GM19025 (cell line): Measurements from ENCODE around the gene DTNB.
"Not testable (repeated sequence)": the region's sequence is repeated elsewhere in the genome, so short reads cannot be mapped to it uniquely, and the experiment has no call there.

Source experiments
- ATAC-seq: cut with Tn5 transposase; IDR thresholded peaks from one replicate; pipeline ENCODE4 v1.9.1; 2021; ENCODE audit warnings: mild to moderate bottlenecking, low read depth, moderate library complexity; ENCODE audit not compliant: unreplicated experiment

The DTNB gene

DNA sequence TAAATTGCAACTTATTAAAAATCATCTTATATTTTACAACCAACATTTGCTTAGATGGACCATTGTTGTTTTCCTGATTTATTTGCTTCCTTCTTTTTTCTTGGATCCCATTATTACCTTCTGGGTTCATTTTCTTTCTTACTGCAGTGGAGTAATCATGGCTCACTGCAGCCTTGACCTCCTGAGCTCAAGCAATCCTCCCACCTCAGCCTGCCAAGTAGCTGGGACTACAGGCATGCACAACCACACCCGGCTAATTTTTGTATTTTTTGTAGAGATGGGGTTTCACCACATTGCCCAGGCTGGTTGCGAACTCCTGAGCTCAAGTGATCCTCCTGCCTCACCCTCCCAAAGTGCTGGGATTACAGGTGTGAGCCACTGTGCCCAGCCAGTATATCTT, 123.8 kb downstream of the DTNB start:
- not testable (repeated sequence) for ATAC-seq

GRCh38 chr2:25548601-25549000, 124.8 kb downstream of the DTNB start:
- no peak for ATAC-seq

DNA sequence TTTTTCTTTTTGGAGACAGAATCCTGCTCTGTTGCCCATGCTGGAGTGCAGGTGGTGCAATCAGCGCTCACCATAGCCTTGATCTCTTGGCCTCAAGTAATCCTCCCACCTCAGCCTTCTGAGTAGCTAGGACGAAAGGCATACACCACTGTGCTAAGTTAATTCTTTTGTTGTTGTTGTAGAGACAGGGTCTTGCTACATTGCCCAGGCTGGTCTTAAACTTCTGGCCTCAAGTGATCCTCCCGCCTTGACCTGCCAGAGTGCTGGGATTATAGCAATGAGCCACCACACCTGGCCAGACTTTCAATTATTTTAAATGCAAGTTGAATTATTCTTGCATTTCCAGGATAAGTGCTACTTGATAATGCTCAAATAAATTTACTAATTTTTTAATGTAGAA, 126.5 kb downstream of the DTNB start:
- ATAC-seq: no peak

GRCh38 chr2:25545899-25546298, 127.5 kb downstream of the DTNB start:
- no peak for ATAC-seq

DNA sequence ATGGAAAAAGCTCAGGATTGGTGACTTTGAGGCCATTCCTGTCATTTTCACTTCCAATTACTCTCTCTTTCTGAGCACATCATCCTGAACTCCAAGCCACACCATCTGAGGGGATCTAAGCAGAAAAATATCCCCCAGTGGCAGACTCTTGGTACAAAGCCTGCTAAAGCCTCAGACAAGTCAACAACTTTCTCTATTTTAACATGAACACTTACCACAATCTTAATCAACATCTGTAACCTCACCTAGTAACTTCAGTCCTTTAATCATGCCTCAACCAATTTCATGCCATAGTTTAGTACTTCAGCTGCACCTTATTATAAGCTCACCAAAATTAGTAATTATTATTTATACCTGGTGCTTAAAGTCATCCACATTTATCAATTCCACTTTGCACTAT, 128.9 kb downstream of the DTNB start:
- ATAC-seq: no peak

GRCh38 chr2:25543939-25544338, 129.4 kb downstream of the DTNB start:
- no peak for ATAC-seq

- no peak for ATAC-seq
Measured at GRCh38 chr2:25541378-25541777, 132.0 kb downstream of the DTNB start.

GRCh38 chr2:25539136-25539535, 134.2 kb downstream of the DTNB start:
- no peak for ATAC-seq

DNA sequence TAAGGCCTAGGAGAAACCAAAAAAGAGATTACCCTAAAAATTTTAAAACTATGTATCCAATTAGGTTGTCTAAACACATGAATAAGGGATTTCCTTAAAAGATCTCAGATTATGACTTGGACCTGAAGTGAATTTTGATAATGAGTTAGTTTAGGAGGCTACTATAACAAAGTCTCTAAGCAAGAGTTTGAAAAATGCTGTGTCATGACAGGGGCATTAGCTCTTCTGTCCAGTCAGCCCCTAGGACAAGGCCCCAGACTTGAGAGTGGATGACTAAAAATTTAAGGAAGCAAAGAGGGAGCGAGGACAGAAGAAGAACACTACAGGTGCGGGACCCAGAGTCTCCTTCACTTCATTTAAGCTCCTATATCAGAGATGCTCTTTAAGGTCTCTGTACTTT, 135.9 kb downstream of the DTNB start:
- ATAC-seq: no peak

DNA sequence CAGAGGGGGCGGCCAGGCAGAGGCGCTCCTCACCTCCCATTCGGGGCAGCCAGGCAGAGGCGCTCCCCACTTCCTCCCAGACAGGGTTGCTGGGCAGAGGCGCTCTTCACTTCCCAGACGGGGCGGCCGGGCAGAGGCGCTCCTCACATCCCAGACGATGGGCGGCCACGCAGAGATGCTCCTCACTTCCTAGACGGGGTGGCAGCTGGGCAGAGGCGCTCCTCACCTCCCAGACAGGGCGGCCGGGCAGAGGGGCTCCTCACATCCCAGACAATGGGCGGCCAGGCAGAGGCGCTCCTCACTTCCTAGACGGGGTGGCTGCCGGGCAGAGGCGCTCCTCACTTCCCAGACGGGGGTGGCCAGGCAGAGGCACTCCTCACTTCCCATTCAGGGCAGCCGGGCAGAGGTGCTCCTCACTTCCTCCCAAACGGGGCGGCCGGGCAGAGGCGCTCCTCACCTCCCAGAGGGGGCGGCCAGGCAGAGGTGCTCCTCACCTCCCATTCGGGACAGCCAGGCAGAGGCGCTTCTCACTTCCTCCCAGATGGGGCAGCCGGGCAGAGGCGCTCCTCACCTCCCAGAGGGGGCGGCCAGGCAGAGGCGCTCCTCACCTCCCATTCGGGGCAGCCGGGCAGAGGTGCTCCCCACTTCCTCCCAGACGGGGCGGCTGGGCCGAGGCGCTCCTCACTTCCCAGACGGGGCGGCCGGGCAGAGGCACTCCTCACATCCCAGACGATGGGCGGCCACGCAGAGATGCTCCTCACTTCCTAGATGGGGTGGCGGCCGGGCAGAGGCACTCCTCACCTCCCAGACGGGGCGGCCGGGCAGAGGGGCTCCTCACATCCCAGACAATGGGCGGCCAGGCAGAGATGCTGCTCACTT, 137.7 kb downstream of the DTNB start:
- not testable (repeated sequence) for ATAC-seq

DNA sequence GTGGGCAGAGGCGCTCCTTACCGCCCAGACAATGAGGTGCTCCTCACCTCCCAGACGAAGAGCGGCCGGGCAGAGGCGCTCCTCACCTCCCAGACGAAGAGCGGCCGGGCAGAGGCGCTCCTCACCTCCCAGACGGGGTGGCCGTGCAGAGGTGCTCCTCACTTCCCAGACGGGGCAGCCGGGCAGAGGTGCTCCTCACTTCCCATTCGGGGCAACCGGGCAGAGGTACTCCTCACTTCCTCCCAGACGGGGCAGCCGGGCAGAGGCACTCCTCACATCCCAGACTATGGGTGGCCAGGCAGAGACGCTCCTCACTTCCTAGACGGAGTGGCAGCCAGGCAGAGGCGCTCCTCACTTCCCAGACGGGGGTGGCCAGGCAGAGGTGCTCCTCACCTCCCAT, 138.4 kb downstream of the DTNB start:
- not testable (repeated sequence) for ATAC-seq

DNA sequence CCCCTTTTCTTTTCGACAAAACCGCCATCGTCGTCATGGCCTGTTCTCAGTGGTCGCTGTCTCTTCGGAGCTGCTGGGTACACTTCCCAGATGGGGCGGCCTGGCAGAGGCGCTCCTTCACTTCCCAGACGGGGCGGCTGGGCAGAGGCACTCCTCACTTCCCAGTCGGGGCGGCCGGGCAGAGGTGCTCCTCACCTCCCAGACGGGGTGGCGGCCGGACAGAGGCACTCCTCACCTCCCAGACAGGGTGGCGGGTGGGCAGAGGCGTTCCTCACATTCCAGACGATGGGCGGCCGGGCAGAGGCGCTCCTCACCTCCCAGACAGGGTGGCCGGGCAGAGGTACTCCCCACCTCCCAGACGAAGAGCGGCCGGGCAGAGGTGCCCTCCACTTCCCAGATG, 138.9 kb downstream of the DTNB start:
- ATAC-seq: no peak

DNA sequence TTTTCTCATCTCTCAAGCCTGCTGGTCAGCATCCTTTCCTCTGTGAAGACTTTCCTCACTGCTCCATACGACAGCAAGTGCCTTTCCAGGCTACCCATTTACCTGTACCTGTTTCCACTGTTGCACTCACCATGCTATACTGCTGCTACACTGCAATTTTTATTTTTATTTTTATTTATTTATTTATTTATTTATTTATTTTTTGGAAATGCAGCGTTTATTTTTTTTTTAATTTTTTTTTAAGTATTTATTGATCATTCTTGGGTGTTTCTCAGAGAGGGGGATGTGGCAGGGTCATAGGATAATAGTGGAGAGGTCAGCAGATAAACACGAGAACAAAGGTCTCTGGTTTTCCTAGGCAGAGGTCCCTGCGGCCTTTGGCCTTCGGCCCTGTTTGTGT, 139.6 kb downstream of the DTNB start:
- ATAC-seq: not testable (repeated sequence)

DNA sequence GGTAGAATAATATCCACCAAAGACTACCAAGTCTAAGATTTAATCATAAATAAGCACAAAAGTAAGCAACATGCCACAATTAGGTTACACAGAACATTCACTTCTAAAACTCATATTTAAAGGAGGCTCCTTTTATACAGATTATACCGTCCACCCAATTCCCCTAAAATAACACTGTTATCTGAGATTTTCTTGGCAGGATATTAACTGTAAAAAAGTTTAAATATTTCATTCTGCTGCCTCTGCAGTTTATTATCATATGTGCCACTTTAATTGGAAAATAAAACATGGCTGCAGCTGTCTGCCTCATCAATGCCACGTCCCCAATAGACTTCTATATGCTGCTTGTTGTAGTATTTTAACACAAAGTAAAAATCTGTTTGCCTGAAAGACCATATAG, 140.9 kb downstream of the DTNB start:
- no peak for ATAC-seq

- ATAC-seq: no peak
Measured at GRCh38 chr2:25529034-25529433, 144.3 kb downstream of the DTNB start.

- ATAC-seq: no peak
Measured at GRCh38 chr2:25528173-25528572, 145.2 kb downstream of the DTNB start.

DNA sequence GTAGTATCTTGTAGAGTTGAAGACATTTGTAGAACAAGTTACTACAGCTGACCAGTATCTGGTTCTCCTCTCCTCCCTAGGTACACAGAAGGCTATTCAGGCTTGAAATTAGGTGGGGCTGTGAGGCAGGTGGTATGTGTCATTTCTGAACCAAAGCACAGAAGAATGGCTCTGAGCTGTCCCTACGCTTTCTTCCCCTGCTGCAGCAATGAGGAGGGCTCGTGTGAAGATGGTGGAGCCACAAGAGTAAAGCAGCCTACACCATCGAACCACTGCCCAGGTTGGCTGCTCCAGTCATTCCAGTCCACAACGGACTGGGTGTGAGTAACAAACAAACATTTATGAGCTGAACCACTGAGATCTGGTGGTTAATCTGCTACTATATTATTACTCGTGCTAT, 148.9 kb downstream of the DTNB start:
- no peak for ATAC-seq

DNA sequence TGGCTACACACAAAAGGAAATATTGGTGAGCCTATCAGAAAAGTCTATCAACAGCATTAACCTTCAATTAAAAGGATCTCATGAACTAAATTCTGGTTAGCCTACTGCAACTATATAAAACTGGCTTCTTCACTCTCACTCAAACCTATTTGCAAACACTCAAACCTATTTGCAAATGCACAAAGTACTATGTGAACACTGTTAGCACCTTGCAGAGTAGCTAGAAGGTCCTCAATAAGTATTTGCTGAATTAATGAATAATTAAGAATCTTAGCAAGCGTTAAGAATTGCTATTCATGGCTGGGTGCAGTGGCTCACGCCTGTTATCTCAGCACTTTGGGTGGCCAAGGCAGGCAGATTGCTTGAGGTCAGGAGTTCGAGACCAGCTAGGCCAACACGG, 150.3 kb downstream of the DTNB start:
- ATAC-seq: no peak

DNA sequence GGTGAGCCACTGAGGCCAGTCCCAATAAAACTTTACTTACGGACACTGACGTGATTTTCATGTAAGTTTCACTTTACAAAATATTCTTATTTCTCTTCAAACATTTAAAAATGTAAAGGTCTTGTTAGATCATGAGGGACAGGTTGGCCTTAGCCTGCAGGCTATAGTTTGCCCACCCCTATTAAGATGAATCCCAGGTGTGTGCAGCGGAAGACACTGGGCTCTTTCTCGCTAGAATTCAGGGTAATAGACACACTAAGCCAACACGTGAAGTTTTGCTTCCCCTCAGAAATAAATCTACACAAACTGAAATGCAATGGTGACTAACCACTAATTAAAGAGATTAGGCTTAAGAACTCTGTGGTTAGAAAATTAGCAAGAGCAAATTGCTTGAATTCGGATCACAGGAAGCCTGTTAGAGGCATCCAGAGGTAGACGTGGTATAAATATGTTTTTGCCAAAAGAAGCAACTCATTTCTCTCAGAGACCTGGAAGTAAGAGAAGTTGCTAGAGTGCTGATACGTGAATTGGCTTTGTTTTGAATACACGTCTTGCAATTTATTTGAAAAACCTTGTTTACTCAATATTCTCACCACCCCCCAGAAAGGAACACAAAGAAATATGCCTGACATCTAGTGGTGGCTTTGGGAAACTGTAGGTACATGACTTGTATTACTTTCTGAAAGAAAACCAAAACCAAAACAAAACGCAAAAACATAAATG, 151.6 kb downstream of the DTNB start:
- ATAC-seq: no peak

GRCh38 chr2:25521126-25521525, 152.3 kb downstream of the DTNB start:
- ATAC-seq: no peak

DNA sequence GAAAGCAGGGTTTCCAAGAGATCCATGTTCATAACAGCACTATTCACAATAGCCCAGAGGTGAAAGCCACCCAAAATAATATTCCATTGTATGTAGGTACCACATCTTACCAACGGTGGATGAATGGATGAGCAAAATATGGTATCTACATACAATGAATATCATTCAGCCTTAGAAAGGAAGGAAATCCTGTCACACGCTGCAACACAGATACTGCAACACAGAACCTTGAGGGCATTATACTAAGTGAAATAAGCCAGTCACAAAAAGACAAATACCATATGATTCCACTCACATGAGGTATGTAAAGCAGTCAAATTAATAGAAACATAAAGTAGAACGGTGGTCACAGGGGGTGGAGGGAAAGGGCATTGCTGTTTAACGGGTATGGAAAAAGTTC, 155.7 kb downstream of the DTNB start:
- no peak for ATAC-seq
